Fibroblast of pulmonary artery (primary cell): ENCODE measurements around the gene EPO.
"Not testable (repeated sequence)": the region's sequence is repeated elsewhere in the genome, so short reads cannot be mapped to it uniquely, and the experiment has no call there.

ENCODE experiments used
- DNase-seq: peaks from one replicate; pipeline ENCODE4 v3.0.0-alpha.2; 2010; ENCODE audit warnings: low read depth
- H3K4me3 ChIP-seq: replicated peaks from 2 replicates; pipeline ENCODE4 v1.5.1; 2011; ENCODE audit warnings: low read depth, mild to moderate bottlenecking, control low read depth, low read length, moderate library complexity
- TF ChIP-seq, protein P1 (sequence below): IDR thresholded peaks from 2 replicates; pipeline ENCODE4 v1.5.1; 2011; ENCODE audit warnings: mild to moderate bottlenecking, control low read depth, low read length, inconsistent platforms; ENCODE audit errors: missing control alignments

Gene EPO

GRCh38 chr7:100753750-100754149 lies 33.5 kb downstream of the EPO start:
- DNase-seq: no peak
- TF ChIP-seq, protein P1, sequence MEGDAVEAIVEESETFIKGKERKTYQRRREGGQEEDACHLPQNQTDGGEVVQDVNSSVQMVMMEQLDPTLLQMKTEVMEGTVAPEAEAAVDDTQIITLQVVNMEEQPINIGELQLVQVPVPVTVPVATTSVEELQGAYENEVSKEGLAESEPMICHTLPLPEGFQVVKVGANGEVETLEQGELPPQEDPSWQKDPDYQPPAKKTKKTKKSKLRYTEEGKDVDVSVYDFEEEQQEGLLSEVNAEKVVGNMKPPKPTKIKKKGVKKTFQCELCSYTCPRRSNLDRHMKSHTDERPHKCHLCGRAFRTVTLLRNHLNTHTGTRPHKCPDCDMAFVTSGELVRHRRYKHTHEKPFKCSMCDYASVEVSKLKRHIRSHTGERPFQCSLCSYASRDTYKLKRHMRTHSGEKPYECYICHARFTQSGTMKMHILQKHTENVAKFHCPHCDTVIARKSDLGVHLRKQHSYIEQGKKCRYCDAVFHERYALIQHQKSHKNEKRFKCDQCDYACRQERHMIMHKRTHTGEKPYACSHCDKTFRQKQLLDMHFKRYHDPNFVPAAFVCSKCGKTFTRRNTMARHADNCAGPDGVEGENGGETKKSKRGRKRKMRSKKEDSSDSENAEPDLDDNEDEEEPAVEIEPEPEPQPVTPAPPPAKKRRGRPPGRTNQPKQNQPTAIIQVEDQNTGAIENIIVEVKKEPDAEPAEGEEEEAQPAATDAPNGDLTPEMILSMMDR: no peak
- H3K4me3 ChIP-seq: no peak overlapping the region

DNA sequence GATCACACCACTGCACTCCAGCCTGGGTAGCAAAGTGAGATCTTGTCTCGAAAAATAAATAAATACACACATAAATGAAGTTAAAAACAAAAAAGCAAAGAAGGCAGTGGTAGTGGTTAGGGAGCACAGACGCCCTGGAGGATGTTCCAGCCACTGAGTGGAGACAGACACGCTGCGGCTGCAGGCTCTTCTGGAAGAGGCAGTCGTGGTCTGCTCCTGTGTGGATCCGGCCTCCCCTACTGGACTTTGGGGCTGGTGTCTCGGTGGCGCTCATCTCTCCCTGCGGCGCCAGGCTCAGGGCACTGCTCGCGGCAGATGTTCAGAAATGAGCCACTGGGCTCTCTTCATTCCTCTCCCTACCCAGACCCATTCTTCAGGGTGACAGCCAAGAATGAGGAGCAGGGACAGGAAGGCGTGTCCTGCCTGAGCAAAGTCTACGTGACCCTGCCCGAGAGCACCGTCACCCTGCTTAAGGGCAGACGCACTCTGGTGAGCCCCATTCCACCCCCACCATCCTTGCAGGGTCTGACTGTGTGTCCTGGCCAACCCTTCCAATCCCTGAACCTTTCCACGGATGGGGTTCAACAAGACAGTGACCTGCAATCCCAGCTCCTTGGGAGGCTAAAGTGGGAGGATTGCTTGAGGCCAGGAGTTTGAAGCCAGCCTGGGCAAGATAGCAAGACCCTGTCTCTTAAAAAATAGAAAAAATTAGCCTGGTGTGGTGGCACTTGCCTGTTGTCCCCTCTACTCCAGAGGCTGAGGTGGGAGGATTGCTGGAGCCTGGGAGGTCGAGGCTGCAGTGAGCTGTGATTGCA lies 39.3 kb downstream of the EPO start:
- no peak overlapping the region for H3K4me3 ChIP-seq
- no peak for DNase-seq
- TF ChIP-seq, protein P1: no peak

GRCh38 chr7:100762841-100763240 lies 42.6 kb downstream of the EPO start:
- DNase-seq, H3K4me3 ChIP-seq: not testable (repeated sequence)

DNA sequence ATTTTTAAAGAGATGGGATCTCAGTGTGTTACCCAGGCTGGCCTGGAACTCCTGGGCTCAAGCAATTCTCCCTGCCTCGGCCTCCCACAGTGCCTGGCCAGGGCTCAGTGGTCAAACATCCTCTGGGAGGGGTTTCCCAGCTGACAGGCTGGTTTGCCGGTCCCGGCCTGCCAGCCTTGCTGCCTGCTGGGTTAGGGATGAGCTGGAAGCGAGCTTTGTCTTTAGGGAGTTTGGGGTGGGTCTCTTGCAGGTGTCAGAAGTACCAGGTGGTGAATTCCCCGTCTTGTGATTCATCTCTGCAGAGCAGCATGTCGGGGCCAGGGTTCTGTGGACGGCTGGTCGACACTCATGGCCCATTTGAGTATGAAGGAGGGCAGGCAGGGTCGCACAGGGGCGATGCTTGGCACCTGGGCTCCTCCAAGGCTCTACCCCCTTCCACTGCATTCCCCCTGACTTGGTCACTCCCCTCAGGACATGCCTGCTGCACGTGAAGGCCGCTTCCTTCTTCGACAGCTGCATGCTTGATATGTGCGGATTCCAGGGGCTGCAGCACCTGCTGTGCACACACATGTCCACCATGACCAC lies 43.4 kb downstream of the EPO start:
- TF ChIP-seq, protein P1: no peak

DNA sequence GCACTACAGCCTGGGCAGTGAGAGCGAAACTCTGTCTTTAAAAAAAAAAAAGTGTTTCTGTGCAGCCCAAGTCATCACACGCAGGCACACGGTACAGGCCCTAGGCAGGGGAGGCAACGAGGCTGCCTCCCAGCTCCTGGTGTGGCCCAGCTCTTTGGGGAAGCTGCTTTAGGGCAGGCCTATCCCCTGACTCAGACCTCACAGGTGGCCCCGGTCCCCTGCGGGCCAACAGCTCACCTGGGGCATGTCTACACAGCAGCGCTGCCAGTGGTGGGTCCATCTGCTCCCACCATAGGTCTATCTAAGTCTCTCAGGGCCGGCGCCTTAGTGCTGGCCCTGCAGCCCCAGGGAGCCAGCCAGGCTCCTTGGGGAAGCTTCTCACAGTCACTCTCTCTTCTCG lies 44.6 kb downstream of the EPO start:
- TF ChIP-seq, protein P1: no peak
- H3K4me3 ChIP-seq: no peak overlapping the region
- no peak for DNase-seq

More for the DNA sequence above, 43.4 kb downstream of the EPO start:
- no peak overlapping the region for H3K4me3 ChIP-seq
- DNase-seq: no peak

DNA sequence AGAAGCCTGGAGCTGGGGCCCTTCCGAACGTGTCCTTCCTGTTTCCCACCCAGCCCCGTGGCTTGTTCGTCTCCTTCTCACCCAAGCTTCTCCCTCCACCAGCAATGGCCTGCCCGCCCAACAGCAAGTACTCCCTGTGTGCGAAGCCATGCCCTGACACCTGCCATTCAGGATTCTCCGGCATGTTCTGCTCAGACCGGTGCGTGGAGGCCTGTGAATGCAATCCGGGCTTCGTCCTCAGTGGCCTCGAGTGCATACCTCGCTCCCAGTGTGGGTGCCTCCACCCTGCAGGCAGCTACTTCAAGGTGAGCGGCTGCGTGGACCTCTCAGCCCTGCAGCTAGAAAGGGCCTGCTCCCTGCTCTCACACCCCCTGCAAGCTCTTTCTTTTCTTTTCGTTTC lies 45.0 kb downstream of the EPO start:
- DNase-seq: no peak
- H3K4me3 ChIP-seq: no peak overlapping the region
- TF ChIP-seq, protein P1: no peak

DNA sequence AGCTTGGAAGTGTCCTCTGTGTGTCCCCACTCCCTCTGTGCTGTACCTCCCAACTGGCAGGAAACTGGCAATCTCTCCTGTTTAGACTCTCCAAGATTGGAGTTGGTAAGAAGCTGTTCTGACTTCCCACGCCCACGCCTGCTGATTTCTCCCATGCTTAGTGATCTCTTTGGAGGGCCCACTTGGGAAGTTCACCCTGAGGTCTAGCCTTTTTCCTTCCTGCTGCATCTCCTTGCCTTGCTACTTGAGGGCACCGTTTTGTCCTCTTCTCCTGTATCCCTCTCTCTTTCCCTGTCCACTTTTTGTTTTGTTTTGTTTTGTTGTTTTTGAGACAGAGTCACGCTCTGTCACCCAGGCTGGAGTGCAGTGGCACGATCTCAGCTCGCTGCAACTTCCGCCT lies 48.5 kb downstream of the EPO start:
- no peak overlapping the region for H3K4me3 ChIP-seq
- TF ChIP-seq, protein P1: no peak
- DNase-seq: no peak
